Ramos (cell line): ENCODE measurements around the gene WRAP73.

Experiments used
- in situ Hi-C: fragments of 300-500 bp; cut with MboI; formaldehyde crosslinking; loops from one replicate; pipeline ENCODE4 v1.14.3; 2022; ENCODE audit warnings: low sequenced_read_pairs; ENCODE audit not compliant: unreplicated experiment

Gene WRAP73

GRCh38 chr1:3681898-3682806 lies 32.2 kb upstream of the WRAP73 start:
- in situ Hi-C loops: no loop called here

- in situ Hi-C loops: no loop called here
These were observed 31.5 kb upstream of the WRAP73 start for GRCh38 chr1:3681231-3681897.

- in situ Hi-C loops: no loop called here
These were observed 30.8 kb upstream of the WRAP73 start for GRCh38 chr1:3680488-3681230.

GRCh38 chr1:3679799-3680453 lies 30.0 kb upstream of the WRAP73 start:
- in situ Hi-C loops: no loop called here

- in situ Hi-C loops: no loop called here
These were observed 29.2 kb upstream of the WRAP73 start for GRCh38 chr1:3679098-3679555.

- in situ Hi-C loops: no loop called here
These were observed 28.6 kb upstream of the WRAP73 start for GRCh38 chr1:3678361-3679097.

GRCh38 chr1:3677484-3677883 lies 27.6 kb upstream of the WRAP73 start:
- in situ Hi-C loops: no loop called here

- in situ Hi-C loops: no loop called here
These were observed 26.9 kb upstream of the WRAP73 start for GRCh38 chr1:3676581-3677470.

- in situ Hi-C loops: no loop called here
These were observed 25.5 kb upstream of the WRAP73 start for GRCh38 chr1:3675436-3675835.

GRCh38 chr1:3674100-3675094 lies 24.5 kb upstream of the WRAP73 start:
- in situ Hi-C loops: loop anchor here (25.0 kb wide), 1 partner anchor 363 kb away; no protein-coding TSS in a partner anchor

- in situ Hi-C loops: loop anchor here (25.0 kb wide), 1 partner anchor 364 kb away; no protein-coding TSS in a partner anchor
These were observed 23.6 kb upstream of the WRAP73 start for GRCh38 chr1:3673381-3674099.

- in situ Hi-C loops: loop anchor here (25.0 kb wide), 1 partner anchor 364 kb away; no protein-coding TSS in a partner anchor
These were observed 23.1 kb upstream of the WRAP73 start for GRCh38 chr1:3672971-3673361.

GRCh38 chr1:3672231-3672970 lies 22.5 kb upstream of the WRAP73 start:
- in situ Hi-C loops: loop anchor here (25.0 kb wide), 1 partner anchor 365 kb away; no protein-coding TSS in a partner anchor

- in situ Hi-C loops: loop anchor here (25.0 kb wide), 1 partner anchor 366 kb away; no protein-coding TSS in a partner anchor
These were observed 21.7 kb upstream of the WRAP73 start for GRCh38 chr1:3671371-3672180.

GRCh38 chr1:3670823-3671265 lies 20.9 kb upstream of the WRAP73 start:
- in situ Hi-C loops: loop anchor here (25.0 kb wide), 1 partner anchor 366 kb away; no protein-coding TSS in a partner anchor
